ENCODE measurements around the gene C9orf50. TPM values are rescaled to one million over a fixed set of nuclear protein-coding genes. Genes with fewer than 3 reads are reported as not detected.

C9orf50 gene
- total RNA-seq, 1 experiment from 2014 or later = not detected

GRCh38 chr9:129648764-129649115 lies 27.8 kb upstream of the C9orf50 start:
- no TSS peak for BruUV-seq (replicated peaks)
- intact Hi-C loops (cut with micrococcal nuclease; ENCODE audit: unreplicated experiment) = no loop called here

GRCh38 chr9:129648092-129648763 lies 27.3 kb upstream of the C9orf50 start:
- in situ Hi-C loops (cut with HindIII; ENCODE audit: low pct_unique_long_range_greater_than_20kb, low sequenced_read_pairs) (no loop called here), intact Hi-C loops (cut with micrococcal nuclease; ENCODE audit: unreplicated experiment) (no loop called here)
- no peak for TF ChIP-seq TCF7L2 (IDR thresholded peaks at IDR 0.05; ENCODE audit: low read depth, low read length)
- BruUV-seq (replicated peaks) = no TSS peak
- no peaks in the 10 kb centered on the region for H3K36me3 ChIP-seq (ENCODE audit: control insufficient read depth, insufficient read depth, low read length)
- H3K9me3 ChIP-seq (ENCODE audit: control insufficient read depth, insufficient read depth, low read depth, low read length) = no peaks in the 10 kb centered on the region
- no peak overlapping the region for H3K4me3 ChIP-seq (ENCODE audit: low read depth in 2 of 2, low read length in 2 of 2)
- no peak for ATAC-seq
- CTCF ChIA-PET = no interaction called here
- no peaks in the 10 kb centered on the region for H3K27me3 ChIP-seq (ENCODE audit: control insufficient read depth, insufficient read depth, low read length)
- POLR2A ChIA-PET = no interaction called here
- no peak for DNase-seq (ENCODE audit: low read depth, low spot score)
- no peak overlapping the region for H3K27ac ChIP-seq (ENCODE audit: low read length)
- H3K4me1 ChIP-seq (ENCODE audit: control insufficient read depth, insufficient read depth, low read length) = no peaks in the 10 kb centered on the region

More at GRCh38 chr9:129648764-129649115, 27.8 kb upstream of the C9orf50 start:
- Histone ChIP-seq H3K27ac (ENCODE audit: low read length) (no peak overlapping the region), H3K9me3 (ENCODE audit: control insufficient read depth, insufficient read depth, low read depth, low read length) (no peaks in the 10 kb centered on the region), H3K4me3 (ENCODE audit: low read depth in 2 of 2, low read length in 2 of 2) (no peak overlapping the region), H3K36me3 (ENCODE audit: control insufficient read depth, insufficient read depth, low read length) (no peaks in the 10 kb centered on the region), H3K27me3 (ENCODE audit: control insufficient read depth, insufficient read depth, low read length) (no peaks in the 10 kb centered on the region), H3K4me1 (ENCODE audit: control insufficient read depth, insufficient read depth, low read length) (no peaks in the 10 kb centered on the region)
- ChIA-PET CTCF (no interaction called here), POLR2A (no interaction called here)
- TF ChIP-seq, protein P1, sequence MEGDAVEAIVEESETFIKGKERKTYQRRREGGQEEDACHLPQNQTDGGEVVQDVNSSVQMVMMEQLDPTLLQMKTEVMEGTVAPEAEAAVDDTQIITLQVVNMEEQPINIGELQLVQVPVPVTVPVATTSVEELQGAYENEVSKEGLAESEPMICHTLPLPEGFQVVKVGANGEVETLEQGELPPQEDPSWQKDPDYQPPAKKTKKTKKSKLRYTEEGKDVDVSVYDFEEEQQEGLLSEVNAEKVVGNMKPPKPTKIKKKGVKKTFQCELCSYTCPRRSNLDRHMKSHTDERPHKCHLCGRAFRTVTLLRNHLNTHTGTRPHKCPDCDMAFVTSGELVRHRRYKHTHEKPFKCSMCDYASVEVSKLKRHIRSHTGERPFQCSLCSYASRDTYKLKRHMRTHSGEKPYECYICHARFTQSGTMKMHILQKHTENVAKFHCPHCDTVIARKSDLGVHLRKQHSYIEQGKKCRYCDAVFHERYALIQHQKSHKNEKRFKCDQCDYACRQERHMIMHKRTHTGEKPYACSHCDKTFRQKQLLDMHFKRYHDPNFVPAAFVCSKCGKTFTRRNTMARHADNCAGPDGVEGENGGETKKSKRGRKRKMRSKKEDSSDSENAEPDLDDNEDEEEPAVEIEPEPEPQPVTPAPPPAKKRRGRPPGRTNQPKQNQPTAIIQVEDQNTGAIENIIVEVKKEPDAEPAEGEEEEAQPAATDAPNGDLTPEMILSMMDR (IDR thresholded peaks at IDR 0.05) = no peak
- TF ChIP-seq POLR2AphosphoS5 (IDR thresholded peaks at IDR 0.05; ENCODE audit: low read depth, low read length) = no peak
- no peak for TF ChIP-seq SIN3A (IDR thresholded peaks at IDR 0.05; ENCODE audit: borderline replicate concordance, insufficient read depth, low read depth, low read length)
- TF ChIP-seq REST (IDR thresholded peaks at IDR 0.05; ENCODE audit: insufficient read depth in 1 of 2, low read depth in 2 of 2, low read length in 1 of 2) = no peak
- TF ChIP-seq TCF7L2 (IDR thresholded peaks at IDR 0.05; ENCODE audit: low read depth, low read length) = no peak
- in situ Hi-C loops (cut with HindIII; ENCODE audit: low pct_unique_long_range_greater_than_20kb, low sequenced_read_pairs) = no loop called here
- no peak for ATAC-seq
- no peak for DNase-seq (ENCODE audit: low read depth, low spot score)

GRCh38 chr9:129647635-129648034 lies 26.7 kb upstream of the C9orf50 start:
- no TSS peak for BruUV-seq (replicated peaks)
- H3K27ac ChIP-seq (ENCODE audit: low read length) = no peak overlapping the region
- CTCF ChIA-PET = no interaction called here
- no peaks in the 10 kb centered on the region for H3K27me3 ChIP-seq (ENCODE audit: control insufficient read depth, insufficient read depth, low read length)
- H3K4me3 ChIP-seq (ENCODE audit: low read depth in 2 of 2, low read length in 2 of 2) = no peak overlapping the region
- no peaks in the 10 kb centered on the region for H3K9me3 ChIP-seq (ENCODE audit: control insufficient read depth, insufficient read depth, low read depth, low read length)
- POLR2A ChIA-PET = no interaction called here
- ATAC-seq (no peak), DNase-seq (ENCODE audit: low read depth, low spot score) (no peak)
- TF ChIP-seq SIN3A (IDR thresholded peaks at IDR 0.05; ENCODE audit: borderline replicate concordance, insufficient read depth, low read depth, low read length) (no peak), POLR2AphosphoS5 (IDR thresholded peaks at IDR 0.05; ENCODE audit: low read depth, low read length) (no peak), TCF7L2 (IDR thresholded peaks at IDR 0.05; ENCODE audit: low read depth, low read length) (no peak), REST (IDR thresholded peaks at IDR 0.05; ENCODE audit: insufficient read depth in 1 of 2, low read depth in 2 of 2, low read length in 1 of 2) (no peak)
- TF ChIP-seq, protein P1 (IDR thresholded peaks at IDR 0.05) = no peak
- H3K4me1 ChIP-seq (ENCODE audit: control insufficient read depth, insufficient read depth, low read length) = no peaks in the 10 kb centered on the region
- no peaks in the 10 kb centered on the region for H3K36me3 ChIP-seq (ENCODE audit: control insufficient read depth, insufficient read depth, low read length)
- intact Hi-C loops (cut with micrococcal nuclease; ENCODE audit: unreplicated experiment) = no loop called here
- in situ Hi-C loops (cut with HindIII; ENCODE audit: low pct_unique_long_range_greater_than_20kb, low sequenced_read_pairs) = no loop called here

Measured in Panc1 (cell line).